ENCODE results near the gene CDH13.
A peak's percentile ranks its signal among the peaks of the same experiment; 100 is the strongest.

The CDH13 gene

DNA sequence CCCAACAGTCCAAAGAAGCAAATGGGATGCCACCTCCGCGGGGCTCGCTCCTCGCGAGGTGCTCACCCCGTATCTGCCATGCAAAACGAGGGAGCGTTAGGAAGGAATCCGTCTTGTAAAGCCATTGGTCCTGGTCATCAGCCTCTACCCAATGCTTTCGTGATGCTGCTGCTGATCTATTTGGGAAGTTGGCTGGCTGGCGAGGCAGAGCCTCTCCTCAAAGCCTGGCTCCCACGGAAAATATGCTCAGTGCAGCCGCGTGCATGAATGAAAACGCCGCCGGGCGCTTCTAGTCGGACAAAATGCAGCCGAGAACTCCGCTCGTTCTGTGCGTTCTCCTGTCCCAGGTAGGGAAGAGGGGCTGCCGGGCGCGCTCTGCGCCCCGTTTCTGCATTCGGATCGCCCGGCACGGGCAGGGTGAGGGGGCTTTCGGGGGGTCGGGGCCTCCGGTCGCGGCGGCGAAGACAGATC lies at the start of gene CDH13:
Gene CDH13, plus strand, starts transcription at position 179 of the 471 bp plus-strand sequence.
- Histone ChIP-seq H3K36me3 (ENCODE audit: control insufficient read depth in 2 of 2, insufficient read depth in 2 of 2, low read length in 2 of 2) (no peaks in the 10 kb centered on the region), H3K27me3 (ENCODE audit: control insufficient read depth in 1 of 2, insufficient read depth in 2 of 2, low read length in 2 of 2) (peaks cover 5 to 12% of the 10 kb centered on the region in 2 donors), H3K9ac (ENCODE audit: low read length in 2 of 2) (peak within 1 kb of the TSS; percentile 6 to 36), H3K9me3 (ENCODE audit: control insufficient read depth in 2 of 2, low read length in 2 of 2) (no peaks in the 10 kb centered on the region), H3K4me1 (ENCODE audit: control insufficient read depth, insufficient read depth, low read length) (peaks cover 30% of the 10 kb centered on the region), H3K4me3 (ENCODE audit: low read length in 2 of 2) (peak within 1 kb of the TSS; percentile 68 to 77), H3K27ac (ENCODE audit: low read length) (peak within 1 kb of the TSS; percentile 31)

DNA sequence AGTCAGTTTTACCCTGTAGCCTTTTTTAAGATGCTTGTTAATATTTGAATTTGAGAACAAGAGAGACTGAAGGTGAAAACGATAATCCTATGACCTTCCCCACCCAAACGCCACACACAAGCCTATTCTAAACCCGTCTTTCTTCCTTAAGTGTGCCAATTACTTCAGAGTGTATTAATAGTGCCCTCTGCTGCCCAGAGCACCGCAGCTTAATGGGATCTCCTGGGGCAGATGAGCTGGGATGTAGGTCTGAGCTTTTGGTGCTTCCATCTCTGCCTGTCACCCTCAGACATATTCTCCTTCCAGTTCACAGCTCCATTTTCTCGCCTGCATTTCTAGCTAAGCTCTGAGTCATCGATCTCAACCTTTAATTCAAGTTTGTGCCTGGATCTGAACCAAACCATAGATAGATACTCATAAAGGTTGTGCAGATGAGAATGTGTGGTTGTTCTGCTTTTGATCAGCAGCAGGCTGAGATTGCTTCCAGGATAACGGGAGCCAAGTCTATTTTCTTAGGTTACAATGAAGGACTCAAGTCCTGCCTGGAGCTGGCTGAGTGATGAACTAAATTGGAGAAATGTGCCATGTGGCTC lies 46.4 kb upstream of the CDH13 start:
- Histone ChIP-seq H3K9me3 (ENCODE audit: control insufficient read depth in 2 of 2, low read length in 2 of 2) (no peaks in the 10 kb centered on the region), H3K4me1 (ENCODE audit: control insufficient read depth, insufficient read depth, low read length) (no peaks in the 10 kb centered on the region), H3K9ac (ENCODE audit: low read length in 2 of 2) (no peak overlapping the region), H3K27me3 (ENCODE audit: control insufficient read depth in 1 of 2, insufficient read depth in 2 of 2, low read length in 2 of 2) (peaks cover 0 to 2% of the 10 kb centered on the region in 2 donors), H3K27ac (ENCODE audit: low read length) (no peak overlapping the region), H3K4me3 (ENCODE audit: low read length in 2 of 2) (no peak overlapping the region), H3K36me3 (ENCODE audit: control insufficient read depth in 2 of 2, insufficient read depth in 2 of 2, low read length in 2 of 2) (no peaks in the 10 kb centered on the region)

DNA sequence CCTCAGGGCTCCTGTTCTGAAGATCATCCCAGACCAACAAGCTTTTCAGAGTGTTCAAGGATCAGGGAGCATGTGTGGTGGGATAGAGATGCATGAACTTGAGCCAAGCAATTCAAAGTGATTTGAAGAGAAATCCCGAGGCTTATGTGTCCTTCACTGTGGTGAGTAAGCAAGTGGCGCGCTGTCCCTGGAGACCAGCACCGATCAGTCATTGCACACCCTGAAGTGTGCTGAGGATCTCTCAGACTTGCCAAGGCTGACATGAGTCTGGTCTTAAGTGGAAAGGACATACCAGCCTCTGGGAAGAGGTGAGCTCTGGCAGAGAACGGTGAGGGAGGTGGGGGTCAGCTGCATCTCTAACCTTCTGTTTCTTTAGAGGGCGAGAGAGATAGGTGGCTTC lies 43.8 kb upstream of the CDH13 start:
- peaks cover 0 to 2% of the 10 kb centered on the region in 2 donors for H3K27me3 ChIP-seq (ENCODE audit: control insufficient read depth in 1 of 2, insufficient read depth in 2 of 2, low read length in 2 of 2)
- H3K36me3 ChIP-seq (ENCODE audit: control insufficient read depth in 2 of 2, insufficient read depth in 2 of 2, low read length in 2 of 2) = no peaks in the 10 kb centered on the region
- no peak overlapping the region for H3K9ac ChIP-seq (ENCODE audit: low read length in 2 of 2)
- H3K27ac ChIP-seq (ENCODE audit: low read length) = no peak overlapping the region
- H3K9me3 ChIP-seq (ENCODE audit: control insufficient read depth in 2 of 2, low read length in 2 of 2) = no peaks in the 10 kb centered on the region
- no peaks in the 10 kb centered on the region for H3K4me1 ChIP-seq (ENCODE audit: control insufficient read depth, insufficient read depth, low read length)
- H3K4me3 ChIP-seq (ENCODE audit: low read length in 2 of 2) = no peak overlapping the region

DNA sequence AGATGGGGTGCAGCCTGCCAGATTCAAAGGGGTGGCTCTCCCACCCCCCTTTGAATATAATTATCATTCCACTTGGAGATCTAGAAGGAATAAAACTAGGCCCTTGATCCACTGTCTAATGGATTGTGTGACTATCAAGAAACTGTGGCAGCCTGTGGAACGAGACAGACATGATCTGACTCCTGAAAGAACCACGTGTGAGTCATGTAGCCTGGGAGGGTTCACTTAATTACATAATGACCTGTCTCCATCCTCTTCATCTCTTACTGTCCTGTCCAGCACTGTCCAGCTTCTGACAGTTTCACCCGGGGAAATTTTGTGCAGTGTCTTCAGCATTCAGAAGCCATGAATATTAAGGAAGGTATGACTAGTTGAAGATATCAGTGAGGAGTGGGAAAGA lies 43.3 kb upstream of the CDH13 start:
- Histone ChIP-seq H3K9ac (ENCODE audit: low read length in 2 of 2) (no peak overlapping the region), H3K27me3 (ENCODE audit: control insufficient read depth in 1 of 2, insufficient read depth in 2 of 2, low read length in 2 of 2) (peaks cover 0 to 2% of the 10 kb centered on the region in 2 donors), H3K4me3 (ENCODE audit: low read length in 2 of 2) (no peak overlapping the region), H3K4me1 (ENCODE audit: control insufficient read depth, insufficient read depth, low read length) (no peaks in the 10 kb centered on the region), H3K27ac (ENCODE audit: low read length) (no peak overlapping the region), H3K36me3 (ENCODE audit: control insufficient read depth in 2 of 2, insufficient read depth in 2 of 2, low read length in 2 of 2) (no peaks in the 10 kb centered on the region), H3K9me3 (ENCODE audit: control insufficient read depth in 2 of 2, low read length in 2 of 2) (no peaks in the 10 kb centered on the region)

DNA sequence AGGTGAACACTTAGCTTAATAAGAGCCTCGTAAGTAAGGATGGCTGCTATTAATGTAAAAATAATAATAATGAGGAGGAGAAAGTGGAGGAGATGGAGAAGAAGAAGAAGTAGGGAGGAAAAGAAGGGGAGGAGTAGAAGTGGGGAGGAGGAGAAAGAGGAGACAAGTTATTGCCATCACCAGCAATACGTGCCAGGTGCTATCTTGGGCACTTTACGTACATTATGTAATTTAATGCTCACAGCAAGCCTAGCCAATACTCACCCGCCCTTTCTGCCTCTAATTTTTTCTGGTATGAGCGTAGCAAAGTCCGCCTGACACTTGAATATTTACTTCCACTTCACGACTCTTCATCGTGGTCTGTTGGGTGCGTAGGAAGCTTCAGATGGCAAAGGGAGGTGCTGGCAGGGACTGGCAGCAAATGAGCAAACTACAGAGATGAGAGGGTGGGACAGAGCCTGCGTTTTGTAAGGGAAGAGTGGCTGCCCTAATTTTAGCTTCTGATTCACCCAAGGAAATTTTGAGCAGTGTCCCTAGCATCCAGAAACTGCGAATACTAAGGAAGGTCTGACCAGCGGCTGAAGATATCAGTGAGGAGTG lies 42.1 kb upstream of the CDH13 start:
- no peak overlapping the region for H3K9ac ChIP-seq (ENCODE audit: low read length in 2 of 2)
- no peaks in the 10 kb centered on the region for H3K36me3 ChIP-seq (ENCODE audit: control insufficient read depth in 2 of 2, insufficient read depth in 2 of 2, low read length in 2 of 2)
- H3K9me3 ChIP-seq (ENCODE audit: control insufficient read depth in 2 of 2, low read length in 2 of 2) = no peaks in the 10 kb centered on the region
- H3K4me3 ChIP-seq (ENCODE audit: low read length in 2 of 2) = no peak overlapping the region
- H3K4me1 ChIP-seq (ENCODE audit: control insufficient read depth, insufficient read depth, low read length) = no peaks in the 10 kb centered on the region
- H3K27me3 ChIP-seq (ENCODE audit: control insufficient read depth in 1 of 2, insufficient read depth in 2 of 2, low read length in 2 of 2) = peaks cover 0 to 2% of the 10 kb centered on the region in 2 donors
- H3K27ac ChIP-seq (ENCODE audit: low read length) = no peak overlapping the region

DNA sequence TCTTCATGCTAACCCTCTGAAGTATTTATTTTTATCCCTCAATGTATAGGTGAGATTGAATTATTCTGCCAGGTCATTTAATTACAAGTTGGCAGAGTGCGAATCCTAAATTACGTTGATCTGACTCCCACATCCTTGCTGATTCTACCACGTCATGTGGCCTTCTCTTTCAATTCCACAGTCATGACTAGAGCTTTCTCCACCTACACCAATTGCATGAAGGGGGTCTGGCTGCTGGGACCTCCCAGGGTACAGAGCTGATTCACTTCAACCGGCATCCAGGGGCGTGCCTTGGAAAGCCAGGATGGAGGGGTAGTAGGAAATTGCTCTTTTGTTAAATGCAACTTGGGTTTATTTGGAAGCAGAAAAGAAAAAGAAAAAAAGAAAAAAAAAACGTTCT lies 41.1 kb upstream of the CDH13 start:
- peaks cover 0 to under 1% of the 10 kb centered on the region in 2 donors for H3K27me3 ChIP-seq (ENCODE audit: control insufficient read depth in 1 of 2, insufficient read depth in 2 of 2, low read length in 2 of 2)
- H3K9me3 ChIP-seq (ENCODE audit: control insufficient read depth in 2 of 2, low read length in 2 of 2) = no peaks in the 10 kb centered on the region
- H3K4me3 ChIP-seq (ENCODE audit: low read length in 2 of 2) = no peak overlapping the region
- H3K4me1 ChIP-seq (ENCODE audit: control insufficient read depth, insufficient read depth, low read length) = no peaks in the 10 kb centered on the region
- H3K9ac ChIP-seq (ENCODE audit: low read length in 2 of 2) = no peak overlapping the region
- no peak overlapping the region for H3K27ac ChIP-seq (ENCODE audit: low read length)
- H3K36me3 ChIP-seq (ENCODE audit: control insufficient read depth in 2 of 2, insufficient read depth in 2 of 2, low read length in 2 of 2) = no peaks in the 10 kb centered on the region

DNA sequence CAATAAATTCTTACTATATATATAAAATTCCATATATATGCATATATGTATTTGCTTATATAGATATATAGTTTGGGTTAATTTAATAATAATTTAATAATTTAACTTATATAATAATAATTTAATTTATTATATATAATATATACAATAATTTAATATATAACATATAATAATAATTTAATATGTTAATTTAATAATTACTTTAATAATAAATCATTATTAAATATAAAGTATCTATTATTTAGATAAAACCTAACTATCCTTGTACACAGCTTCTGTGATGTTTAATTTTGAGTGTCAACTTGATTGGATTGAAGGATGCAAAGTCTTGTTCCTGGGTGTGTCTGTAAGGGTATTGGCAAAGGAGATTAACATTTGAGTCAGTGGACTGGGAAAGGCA lies 40.6 kb upstream of the CDH13 start:
- Histone ChIP-seq H3K4me1 (ENCODE audit: control insufficient read depth, insufficient read depth, low read length) (no peaks in the 10 kb centered on the region), H3K4me3 (ENCODE audit: low read length in 2 of 2) (no peak overlapping the region), H3K9me3 (ENCODE audit: control insufficient read depth in 2 of 2, low read length in 2 of 2) (no peaks in the 10 kb centered on the region), H3K36me3 (ENCODE audit: control insufficient read depth in 2 of 2, insufficient read depth in 2 of 2, low read length in 2 of 2) (no peaks in the 10 kb centered on the region), H3K27ac (ENCODE audit: low read length) (no peak overlapping the region), H3K9ac (ENCODE audit: low read length in 2 of 2) (no peak overlapping the region), H3K27me3 (ENCODE audit: control insufficient read depth in 1 of 2, insufficient read depth in 2 of 2, low read length in 2 of 2) (no peaks in the 10 kb centered on the region)

DNA sequence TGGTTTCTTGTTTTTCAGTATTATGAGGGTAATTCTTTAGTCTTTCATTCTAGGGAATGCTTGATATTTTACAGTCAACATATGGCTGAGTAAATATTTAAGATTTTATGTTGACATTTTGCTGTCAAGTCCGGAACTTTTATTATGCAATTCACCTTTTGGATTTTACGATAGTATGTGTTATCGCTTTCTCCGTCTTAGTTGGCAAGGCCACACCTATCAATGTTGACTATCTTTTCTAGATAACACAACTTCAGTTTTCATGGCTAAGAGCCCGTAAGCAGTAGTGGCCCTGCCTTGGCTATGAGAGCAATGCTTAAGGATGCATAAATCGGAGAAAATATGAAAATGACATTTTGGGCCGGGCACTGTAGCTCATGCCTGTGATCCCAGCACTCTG lies 39.5 kb upstream of the CDH13 start:
- H3K4me3 ChIP-seq (ENCODE audit: low read length in 2 of 2) = no peak overlapping the region
- H3K9ac ChIP-seq (ENCODE audit: low read length in 2 of 2) = no peak overlapping the region

DNA sequence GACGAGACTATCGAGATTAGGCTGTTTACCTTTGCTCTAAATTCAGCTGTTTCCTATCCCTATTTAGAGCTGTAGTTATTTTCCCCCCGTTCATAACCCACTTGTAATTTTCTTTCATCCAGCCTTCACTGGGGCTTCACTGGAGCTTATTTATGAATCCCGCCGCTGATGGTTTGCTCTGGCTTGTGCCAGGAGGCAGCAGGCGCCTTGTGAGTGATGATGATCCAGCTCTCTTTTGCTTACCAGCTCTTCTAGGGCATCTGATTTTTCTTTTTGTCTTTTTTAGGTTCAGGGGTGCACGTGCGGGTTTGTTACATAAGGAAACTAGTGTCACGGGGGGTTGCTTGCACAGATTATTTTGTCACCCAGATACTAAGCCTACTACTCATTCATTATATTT lies 37.4 kb upstream of the CDH13 start:
- H3K27ac ChIP-seq (ENCODE audit: low read length) = no peak overlapping the region
- no peaks in the 10 kb centered on the region for H3K4me1 ChIP-seq (ENCODE audit: control insufficient read depth, insufficient read depth, low read length)
- H3K27me3 ChIP-seq (ENCODE audit: control insufficient read depth in 1 of 2, insufficient read depth in 2 of 2, low read length in 2 of 2) = no peaks in the 10 kb centered on the region
- no peak overlapping the region for H3K9ac ChIP-seq (ENCODE audit: low read length in 2 of 2)
- H3K9me3 ChIP-seq (ENCODE audit: control insufficient read depth in 2 of 2, low read length in 2 of 2) = no peaks in the 10 kb centered on the region
- H3K36me3 ChIP-seq (ENCODE audit: control insufficient read depth in 2 of 2, insufficient read depth in 2 of 2, low read length in 2 of 2) = no peaks in the 10 kb centered on the region
- H3K4me3 ChIP-seq (ENCODE audit: low read length in 2 of 2) = no peak overlapping the region

More for the DNA sequence above, 39.5 kb upstream of the CDH13 start:
- no peak overlapping the region for H3K27ac ChIP-seq (ENCODE audit: low read length)
- H3K9me3 ChIP-seq (ENCODE audit: control insufficient read depth in 2 of 2, low read length in 2 of 2) = no peaks in the 10 kb centered on the region
- H3K27me3 ChIP-seq (ENCODE audit: control insufficient read depth in 1 of 2, insufficient read depth in 2 of 2, low read length in 2 of 2) = no peaks in the 10 kb centered on the region
- H3K4me1 ChIP-seq (ENCODE audit: control insufficient read depth, insufficient read depth, low read length) = no peaks in the 10 kb centered on the region
- H3K36me3 ChIP-seq (ENCODE audit: control insufficient read depth in 2 of 2, insufficient read depth in 2 of 2, low read length in 2 of 2) = no peaks in the 10 kb centered on the region

DNA sequence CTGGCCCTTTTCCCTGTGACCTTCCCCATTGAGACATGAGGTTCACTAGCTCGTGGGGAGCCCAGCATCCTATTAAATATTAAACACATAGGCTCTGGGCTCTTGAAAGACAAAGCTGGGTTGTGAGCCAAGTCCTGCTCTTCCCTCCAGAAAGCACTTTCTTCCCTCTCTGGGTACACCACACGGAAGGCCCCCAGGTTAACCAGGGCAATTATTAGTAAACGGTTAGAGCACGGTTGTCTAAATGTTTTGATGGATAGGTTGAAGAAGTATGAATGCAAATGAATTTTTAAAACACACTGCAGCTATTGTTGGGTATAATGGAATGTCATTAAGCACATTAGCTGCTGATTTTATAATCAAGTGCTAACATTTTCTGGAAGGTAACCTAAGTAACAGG lies 32.7 kb upstream of the CDH13 start:
- H3K9ac ChIP-seq (ENCODE audit: low read length in 2 of 2) = no peak overlapping the region
- H3K9me3 ChIP-seq (ENCODE audit: control insufficient read depth in 2 of 2, low read length in 2 of 2) = peaks cover 0 to 2% of the 10 kb centered on the region in 2 donors
- H3K36me3 ChIP-seq (ENCODE audit: control insufficient read depth in 2 of 2, insufficient read depth in 2 of 2, low read length in 2 of 2) = no peaks in the 10 kb centered on the region
- no peaks in the 10 kb centered on the region for H3K27me3 ChIP-seq (ENCODE audit: control insufficient read depth in 1 of 2, insufficient read depth in 2 of 2, low read length in 2 of 2)
- H3K4me3 ChIP-seq (ENCODE audit: low read length in 2 of 2) = no peak overlapping the region
- H3K4me1 ChIP-seq (ENCODE audit: control insufficient read depth, insufficient read depth, low read length) = no peaks in the 10 kb centered on the region
- H3K27ac ChIP-seq (ENCODE audit: low read length) = no peak overlapping the region

DNA sequence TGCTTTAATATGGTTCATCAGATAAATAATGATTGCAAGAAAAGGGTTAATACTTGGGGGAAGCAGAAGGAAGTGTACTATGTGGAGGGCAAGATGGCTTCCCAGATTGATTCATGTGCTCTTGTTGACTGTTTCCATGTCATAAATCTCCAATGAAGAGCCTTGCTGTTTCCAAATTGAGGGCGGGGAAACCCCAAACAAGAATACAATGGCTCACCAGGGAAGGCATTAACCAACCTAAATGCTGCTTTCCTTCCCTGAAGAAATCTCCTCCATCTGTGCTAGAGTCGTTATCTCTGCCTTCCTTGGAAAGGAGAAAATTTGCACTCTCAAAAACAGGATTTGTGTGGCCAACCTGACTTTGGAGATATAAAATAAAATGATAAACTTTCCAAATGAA lies 28.0 kb upstream of the CDH13 start:
- H3K27ac ChIP-seq (ENCODE audit: low read length) = no peak overlapping the region
- no peaks in the 10 kb centered on the region for H3K36me3 ChIP-seq (ENCODE audit: control insufficient read depth in 2 of 2, insufficient read depth in 2 of 2, low read length in 2 of 2)
- no peak overlapping the region for H3K9ac ChIP-seq (ENCODE audit: low read length in 2 of 2)
- no peaks in the 10 kb centered on the region for H3K27me3 ChIP-seq (ENCODE audit: control insufficient read depth in 1 of 2, insufficient read depth in 2 of 2, low read length in 2 of 2)
- H3K4me1 ChIP-seq (ENCODE audit: control insufficient read depth, insufficient read depth, low read length) = no peaks in the 10 kb centered on the region
- H3K4me3 ChIP-seq (ENCODE audit: low read length in 2 of 2) = no peak overlapping the region
- H3K9me3 ChIP-seq (ENCODE audit: control insufficient read depth in 2 of 2, low read length in 2 of 2) = peaks cover 0 to 6% of the 10 kb centered on the region in 2 donors
